GM12865 (cell line): ENCODE results near the gene GPR37L1.

ENCODE experiments used
- DNase-seq: peaks from one replicate; pipeline ENCODE4 v3.0.0; 2010; ENCODE audit warnings: low read depth
- H3K4me3 ChIP-seq: 2 replicates; pipeline ENCODE4 v1.5.1; 2011; ENCODE audit warnings: mild to moderate bottlenecking, low read depth, low read length, control low read depth
- TF ChIP-seq, protein P1 (sequence below): IDR thresholded peaks from 2 replicates; pipeline ENCODE4 v1.5.1; 2011; ENCODE audit warnings: low read length, control low read depth, low read depth, inconsistent platforms; ENCODE audit not compliant: insufficient read depth; ENCODE audit errors: missing control alignments

Gene GPR37L1

DNA sequence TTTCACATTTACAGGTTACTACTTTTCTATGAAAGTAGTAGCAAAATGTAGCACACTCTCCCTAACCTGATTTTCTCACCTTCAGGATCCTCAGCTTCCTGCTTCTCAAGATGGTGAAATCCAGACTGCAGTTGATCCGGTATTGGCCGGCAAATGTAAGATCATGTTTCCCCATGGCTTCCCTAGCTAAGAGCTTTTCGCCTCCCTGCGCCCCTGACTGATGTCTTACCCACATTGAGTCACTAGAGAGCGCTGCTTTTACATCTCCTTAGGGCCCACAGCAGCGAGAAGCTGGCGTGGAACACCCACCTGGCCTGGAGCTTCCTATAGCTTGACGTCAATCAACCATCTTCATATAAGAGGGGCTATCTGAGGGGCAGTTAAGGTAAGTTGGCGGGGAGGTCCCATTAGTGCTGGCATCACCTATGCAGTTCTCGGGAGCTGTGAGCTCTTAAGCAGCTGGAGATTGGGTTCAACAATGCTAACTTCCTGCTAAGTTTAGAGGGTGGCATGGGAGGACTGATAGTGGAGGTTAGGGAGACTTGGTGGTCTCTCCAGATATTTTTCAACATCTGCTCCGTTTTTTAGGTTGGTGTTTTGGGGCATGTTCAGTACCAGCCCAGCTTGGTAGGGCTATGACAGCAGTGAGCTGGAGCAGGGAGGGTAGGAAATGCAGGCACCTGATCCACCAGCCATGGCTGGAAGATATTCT lies 32.2 kb downstream of the GPR37L1 start:
- TF ChIP-seq, protein P1, sequence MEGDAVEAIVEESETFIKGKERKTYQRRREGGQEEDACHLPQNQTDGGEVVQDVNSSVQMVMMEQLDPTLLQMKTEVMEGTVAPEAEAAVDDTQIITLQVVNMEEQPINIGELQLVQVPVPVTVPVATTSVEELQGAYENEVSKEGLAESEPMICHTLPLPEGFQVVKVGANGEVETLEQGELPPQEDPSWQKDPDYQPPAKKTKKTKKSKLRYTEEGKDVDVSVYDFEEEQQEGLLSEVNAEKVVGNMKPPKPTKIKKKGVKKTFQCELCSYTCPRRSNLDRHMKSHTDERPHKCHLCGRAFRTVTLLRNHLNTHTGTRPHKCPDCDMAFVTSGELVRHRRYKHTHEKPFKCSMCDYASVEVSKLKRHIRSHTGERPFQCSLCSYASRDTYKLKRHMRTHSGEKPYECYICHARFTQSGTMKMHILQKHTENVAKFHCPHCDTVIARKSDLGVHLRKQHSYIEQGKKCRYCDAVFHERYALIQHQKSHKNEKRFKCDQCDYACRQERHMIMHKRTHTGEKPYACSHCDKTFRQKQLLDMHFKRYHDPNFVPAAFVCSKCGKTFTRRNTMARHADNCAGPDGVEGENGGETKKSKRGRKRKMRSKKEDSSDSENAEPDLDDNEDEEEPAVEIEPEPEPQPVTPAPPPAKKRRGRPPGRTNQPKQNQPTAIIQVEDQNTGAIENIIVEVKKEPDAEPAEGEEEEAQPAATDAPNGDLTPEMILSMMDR, result peak; percentile 67
- peak; percentile 70 for DNase-seq
- no peak overlapping the region for H3K4me3 ChIP-seq

DNA sequence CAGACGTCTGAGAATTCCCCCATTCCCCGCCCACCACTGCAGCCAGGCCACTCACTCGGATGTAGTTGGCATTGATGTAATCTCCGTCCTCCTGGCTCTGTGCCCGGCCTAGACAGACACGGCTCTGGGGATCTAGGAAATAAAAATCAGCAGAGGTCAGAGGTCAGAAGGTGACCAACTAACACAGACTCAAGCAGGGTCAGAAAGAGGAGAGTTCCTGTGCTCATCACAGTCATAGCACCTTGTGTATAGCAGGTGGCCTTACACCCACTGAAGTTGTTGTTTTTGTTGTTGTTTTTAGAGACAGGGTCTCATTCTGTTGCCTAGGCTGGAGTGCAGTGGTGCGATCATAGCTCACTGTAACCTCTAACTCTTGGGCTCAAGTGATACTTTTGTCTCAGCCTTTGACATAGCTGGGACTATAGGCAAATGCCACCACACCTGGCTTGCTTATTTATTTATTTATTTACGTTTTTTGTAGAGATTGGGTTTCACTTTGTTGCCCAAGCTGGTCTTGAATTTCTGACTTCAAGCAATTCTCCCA lies 32.8 kb downstream of the GPR37L1 start:
- no peak overlapping the region for H3K4me3 ChIP-seq
- TF ChIP-seq, protein P1, result no peak
- DNase-seq, result no peak

DNA sequence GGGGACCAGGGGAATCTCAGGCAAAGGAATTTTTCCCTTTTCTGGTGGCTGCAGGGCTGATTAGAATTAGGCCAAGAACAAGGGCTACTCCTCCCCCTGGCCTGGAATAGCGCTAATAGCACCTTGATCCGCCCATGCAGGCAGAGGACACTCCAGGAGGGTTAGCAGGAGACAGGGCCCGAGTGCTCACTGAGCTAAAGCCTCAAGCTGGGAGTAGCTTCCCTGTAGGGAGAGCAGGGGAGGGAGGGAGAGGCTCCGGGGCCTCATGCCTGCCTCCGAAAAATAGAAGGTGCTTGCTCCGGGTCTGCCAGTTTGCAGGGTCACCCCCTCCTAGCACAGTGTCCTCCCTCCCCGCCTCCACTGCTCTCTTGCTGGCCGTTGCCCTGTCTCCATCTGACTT lies 33.9 kb downstream of the GPR37L1 start:
- H3K4me3 ChIP-seq, result no peak overlapping the region
- TF ChIP-seq, protein P1, result no peak
- DNase-seq, result no peak

DNA sequence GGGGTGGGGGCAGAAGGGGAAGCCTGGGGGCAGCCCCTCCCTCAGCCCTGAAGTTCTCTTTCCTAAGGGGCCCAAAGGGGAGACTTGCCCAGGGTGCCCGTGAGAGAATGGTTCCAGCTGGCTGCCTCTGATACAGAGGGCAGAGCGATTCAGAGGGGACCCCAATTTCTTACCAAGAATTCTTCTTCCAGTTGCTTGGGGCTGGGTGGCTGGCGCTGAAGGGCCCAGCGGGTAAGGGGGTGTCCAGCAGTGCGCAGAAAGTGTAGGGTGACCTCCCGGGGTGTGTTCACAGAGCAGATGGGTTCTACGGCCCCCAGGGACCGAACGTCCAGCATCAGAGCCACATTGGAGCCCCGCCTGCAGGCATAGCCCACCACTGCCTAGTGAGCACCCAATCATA lies 35.2 kb downstream of the GPR37L1 start:
- no peak overlapping the region for H3K4me3 ChIP-seq
- TF ChIP-seq, protein P1, result no peak
- no peak for DNase-seq

DNA sequence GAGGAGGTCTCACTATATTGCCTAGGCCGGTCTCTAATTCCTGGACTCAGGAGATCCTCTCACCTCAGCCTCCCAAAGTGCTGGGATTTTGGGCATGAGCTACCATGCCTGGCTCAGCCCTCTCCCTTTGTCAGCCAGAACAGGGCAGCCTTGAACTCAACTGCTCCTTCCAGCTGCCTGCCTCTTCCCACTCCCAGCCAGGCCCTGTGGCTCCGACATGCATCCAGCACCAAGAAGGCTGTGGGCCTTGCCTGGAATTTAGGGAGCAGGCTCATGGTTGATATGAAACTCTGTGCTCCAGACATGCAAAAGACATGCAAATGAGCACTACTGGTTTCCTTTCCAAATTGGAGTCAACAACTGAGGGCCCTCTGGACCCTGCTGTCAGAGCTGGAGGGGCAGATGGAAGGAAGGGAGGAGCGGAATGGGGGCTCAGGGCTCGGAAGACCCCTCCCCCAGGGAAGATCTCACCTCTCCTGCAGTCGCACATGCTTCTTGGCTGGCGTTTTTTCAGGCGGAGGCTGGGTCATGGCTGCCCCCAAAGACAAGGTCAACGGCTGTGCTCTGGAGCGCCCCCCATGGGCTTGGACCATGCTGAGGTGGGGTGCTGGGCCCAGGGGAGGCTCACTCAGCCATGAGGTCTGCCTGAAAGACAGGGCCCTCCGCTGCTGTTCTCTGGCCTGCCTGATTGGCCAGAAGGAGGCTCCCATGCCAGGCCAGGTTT lies 36.3 kb downstream of the GPR37L1 start:
- TF ChIP-seq, protein P1, result peak; percentile 62
- DNase-seq, result peak; percentile 76
- H3K4me3 ChIP-seq, result peak overlapping the region; percentile 82

DNA sequence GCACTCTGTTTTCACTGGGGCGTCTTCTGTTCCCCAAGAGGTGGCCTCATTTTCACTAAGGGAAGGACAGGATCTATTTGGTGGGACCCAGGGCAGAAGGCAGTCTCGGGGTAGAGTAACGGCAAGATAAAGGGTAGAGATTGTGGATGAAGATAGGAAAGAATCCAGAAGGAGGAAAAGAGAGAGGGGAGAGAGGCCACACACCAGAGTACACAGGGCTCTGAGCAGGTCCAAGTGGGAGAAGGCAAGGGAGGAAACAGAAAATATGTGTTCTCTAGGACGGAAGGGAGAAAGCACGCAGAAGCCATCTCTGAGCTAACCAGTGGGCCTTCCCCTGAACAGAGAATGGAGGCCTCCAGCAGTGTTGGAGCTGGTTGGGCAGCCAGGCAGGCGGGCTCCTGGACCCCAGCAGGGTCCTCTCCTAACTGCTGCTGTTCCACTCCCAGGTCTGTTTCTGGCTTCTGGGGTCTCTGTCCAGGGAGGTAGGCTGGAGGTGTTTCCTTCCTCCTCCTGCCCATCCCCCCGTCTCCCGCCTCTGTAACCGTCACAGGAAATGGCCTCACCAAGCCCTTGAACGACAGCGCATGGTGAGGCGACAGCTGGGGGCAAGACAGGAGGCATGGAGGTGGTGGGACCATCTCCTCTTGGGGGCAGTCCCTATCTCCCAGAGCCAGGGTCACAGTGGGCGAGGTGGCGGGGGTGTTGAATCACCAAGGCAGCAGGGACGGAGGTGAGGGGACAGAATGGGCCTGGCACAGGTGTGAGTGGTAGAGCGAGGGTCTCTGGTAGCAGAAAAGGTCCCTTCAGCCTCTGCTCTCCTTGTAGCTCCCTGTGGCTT lies 37.0 kb downstream of the GPR37L1 start:
- TF ChIP-seq, protein P1, result no peak
- peak overlapping the region; percentile 82 for H3K4me3 ChIP-seq
- DNase-seq, result peak; percentile 81
